HepG2 (cell line): ENCODE results near the gene IL3RA.

ENCODE experiments used
- CBFB ChIP-seq: sonication (generic); formaldehyde crosslinking; IDR thresholded peaks from 2 replicates; pipeline ENCODE4 v1.4.0; 2020; ENCODE audit warnings: missing genetic modification reagents
- GTF2F1 ChIP-seq: fragments of 150-350 bp; IDR thresholded peaks from 2 replicates; pipeline ENCODE4 v1.6.1; 2014; ENCODE audit warnings: low read length

DNA sequence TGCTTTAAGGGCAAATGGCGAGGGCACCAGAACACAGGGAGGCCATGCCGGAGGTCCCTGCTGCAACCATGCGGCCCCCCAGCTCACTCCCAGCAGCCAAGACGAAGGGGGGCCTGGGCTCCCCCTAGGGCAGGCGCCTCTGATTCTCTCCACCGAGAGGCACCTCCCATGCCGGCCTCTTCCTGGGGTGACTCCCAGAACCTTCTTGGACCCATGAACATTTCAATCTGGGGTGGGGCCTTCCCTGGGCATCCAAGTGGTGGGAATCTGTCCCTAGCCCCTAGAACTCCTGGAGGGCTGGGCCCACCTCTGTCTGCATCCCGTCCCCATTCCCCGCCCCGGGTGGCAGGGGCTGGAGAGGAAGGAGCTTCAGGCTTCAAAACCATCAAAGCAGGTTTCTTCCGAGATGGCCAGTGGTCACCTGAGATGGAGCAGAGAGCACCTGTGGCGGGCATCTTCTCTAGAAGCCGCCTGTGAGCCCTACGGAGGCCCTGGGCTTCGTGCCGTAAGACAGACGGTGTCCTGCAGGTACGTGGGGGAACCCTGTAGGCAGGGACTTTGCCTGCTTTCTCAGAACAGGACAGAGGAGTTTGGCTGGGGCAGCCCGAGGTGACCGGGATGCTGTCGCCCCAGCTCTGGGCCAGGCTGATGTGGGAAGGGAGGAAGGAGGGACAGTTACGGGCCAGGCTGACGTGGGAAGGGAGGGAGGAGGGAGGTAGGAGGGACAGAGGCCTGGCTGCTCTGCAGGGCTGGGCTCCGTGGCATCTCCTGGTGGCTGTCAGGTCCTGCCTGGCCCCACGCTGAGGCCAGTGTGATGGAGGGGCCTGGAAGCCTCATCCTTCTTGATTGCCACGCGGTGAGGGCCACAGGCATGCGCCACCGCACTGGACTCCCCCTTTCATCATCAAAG, 62.1 kb downstream of the IL3RA start:
- TF ChIP-seq CBFB (CRISPR knock-in tag) (no peak), GTF2F1 (no peak)
